GM23248 (cell line): ENCODE data around the gene FKBP15. TPM values are rescaled to one million over a fixed set of nuclear protein-coding genes. Genes with fewer than 3 reads are reported as not detected.

Experiments used
- DNase-seq: peaks from one replicate; pipeline ENCODE4 v3.0.0-alpha.2; 2015
- H2AFZ ChIP-seq: fragments of 200-600 bp; sonication (generic); 2 replicates; pipeline ENCODE4 v1.6.1; 2016; ENCODE audit warnings: antibody characterized with exemption
- H3F3A ChIP-seq: fragments of 200-600 bp; sonication (generic); 2 replicates; pipeline ENCODE4 v1.6.1; 2016; ENCODE audit warnings: mild to moderate bottlenecking, antibody characterized with exemption, mixed run types; ENCODE audit not compliant: insufficient read depth
- H3K27ac ChIP-seq: fragments of 200-600 bp; sonication (generic); 2 replicates; pipeline ENCODE4 v1.5.1; 2016; ENCODE audit warnings: mild to moderate bottlenecking
- H3K27me3 ChIP-seq: fragments of 200-600 bp; sonication (generic); replicated peaks from 2 replicates; pipeline ENCODE4 v1.6.1; 2016; ENCODE audit warnings: mild to moderate bottlenecking; ENCODE audit not compliant: insufficient read depth
- H3K36me3 ChIP-seq: fragments of 200-600 bp; sonication (generic); 2 replicates; pipeline ENCODE4 v1.6.1; 2016; ENCODE audit warnings: low read depth, mild to moderate bottlenecking
- H3K4me1 ChIP-seq: fragments of 200-600 bp; sonication (generic); 2 replicates; pipeline ENCODE4 v1.6.1; 2016; ENCODE audit warnings: mild to moderate bottlenecking; ENCODE audit not compliant: insufficient read depth
- H3K4me2 ChIP-seq: fragments of 200-600 bp; sonication (generic); one replicate; pipeline ENCODE4 v1.6.1; 2016; ENCODE audit warnings: mild to moderate bottlenecking; ENCODE audit not compliant: unreplicated experiment
- H3K4me3 ChIP-seq: fragments of 200-600 bp; sonication (generic); 2 replicates; pipeline ENCODE4 v1.5.1; 2016; ENCODE audit warnings: mild to moderate bottlenecking
- H3K79me2 ChIP-seq: fragments of 200-600 bp; sonication (generic); 2 replicates; pipeline ENCODE4 v1.6.1; 2016; ENCODE audit warnings: mild to moderate bottlenecking; ENCODE audit not compliant: insufficient read depth
- H3K9ac ChIP-seq: fragments of 200-600 bp; sonication (generic); 2 replicates; pipeline ENCODE4 v1.6.1; 2016; ENCODE audit warnings: mild to moderate bottlenecking
- H3K9me2 ChIP-seq: fragments of 200-600 bp; sonication (generic); 2 replicates; pipeline ENCODE4 v1.6.1; 2016; ENCODE audit warnings: mixed run types, mild to moderate bottlenecking, moderate library complexity; ENCODE audit not compliant: insufficient read depth
- H3K9me3 ChIP-seq: fragments of 200-600 bp; sonication (generic); one replicate; pipeline ENCODE4 v1.6.1; 2017; ENCODE audit warnings: low read depth
- H4K20me1 ChIP-seq: fragments of 200-600 bp; sonication (generic); 2 replicates; pipeline ENCODE4 v1.6.0; 2016; ENCODE audit not compliant: insufficient read depth
- EZH2 ChIP-seq: fragments of 200-600 bp; sonication (generic); IDR thresholded peaks from 2 replicates; pipeline ENCODE4 v1.6.1; 2018; ENCODE audit warnings: antibody characterized with exemption, mild to moderate bottlenecking; ENCODE audit not compliant: insufficient read depth, poor library complexity, severe bottlenecking
- EZH2phosphoT487 ChIP-seq: fragments of 200-600 bp; sonication (generic); IDR thresholded peaks from 2 replicates; pipeline ENCODE4 v1.6.1; 2018; ENCODE audit warnings: antibody characterized with exemption, moderate library complexity, mild to moderate bottlenecking, low read depth; ENCODE audit not compliant: insufficient read depth
- WGBS, 2 experiments: methylation state at CpG; one replicate each; pipeline ENCODE4 v1.1.6; 2015 to 2017; ENCODE audit warnings: low lambda C conversion rate in 2 of 2, low coverage in 1 of 2; ENCODE audit errors: missing lambda C conversion rate in 2 of 2; 5-methylcytosine and 5-hydroxymethylcytosine counted together
- in situ Hi-C: fragments of 300-500 bp; cut with MboI; formaldehyde crosslinking; loops from 2 replicates; pipeline ENCODE4 v1.15.0; 2020
- polyA plus RNA-seq: library from polyadenylated mRNA; unstranded; fragments of >200 nt; fragmentation: Nextera tagmentation; extraction: Ambion mirVana; gene quantifications from 2 replicates; pipeline ENCODE4 v1.2.1, GENCODE V29; 2016
- total RNA-seq: library from RNA; depleted of rRNA; stranded (reverse); fragments of >200 nt; shearing (Covaris generic); gene quantifications from 2 replicates; pipeline ENCODE4 v1.2.3, GENCODE V29; 2014

FKBP15 gene
- total and polyA plus RNA-seq, 2 experiments from 2014 or later = 17.8 to 23.1 TPM

DNA sequence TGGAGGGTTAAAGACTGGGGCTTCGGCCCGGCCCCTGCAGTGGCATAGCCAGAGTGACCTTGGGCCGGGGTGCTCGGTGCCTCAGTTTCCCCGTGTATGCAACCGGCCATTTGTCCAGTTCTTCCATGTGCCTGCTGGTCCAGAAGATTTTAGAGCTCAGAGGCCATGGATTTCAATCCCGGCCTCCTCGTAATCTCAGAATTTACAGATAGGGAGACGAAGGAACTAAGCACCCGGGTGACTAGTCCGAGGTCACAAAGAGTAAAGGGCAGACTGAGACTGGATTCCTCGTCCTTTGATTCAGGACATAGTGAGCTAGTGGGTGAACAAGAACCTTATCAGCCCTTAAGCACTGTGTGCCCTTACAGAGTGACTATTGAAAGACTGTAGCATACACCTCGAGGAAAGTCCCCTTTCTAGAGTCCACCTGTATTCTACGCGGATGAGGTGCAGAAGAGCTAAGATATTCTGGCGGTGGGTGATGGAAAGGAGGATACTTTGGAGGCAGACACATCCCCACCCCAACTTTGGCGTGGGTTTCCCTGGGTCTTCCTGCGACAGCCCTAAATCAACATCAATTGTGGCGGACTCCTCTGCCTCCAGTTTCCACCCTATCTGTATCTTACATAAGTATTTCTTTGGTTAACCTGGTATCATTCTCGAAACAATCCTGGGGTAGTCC lies 864 bp upstream of the FKBP15 start:
- 0 out of 2 replicates have a peak, but pooled peaks cover 3% of the 10 kb centered on the region for H4K20me1 ChIP-seq
- WGBS, 2 experiments = 7 to 9% methylated on average over 20 of the region's 20 CpGs
- no peaks in the 10 kb centered on the region for H3K9me2 ChIP-seq
- peak overlapping the region; percentile 72 for H3K27ac ChIP-seq
- peak overlapping the region; percentile 96 for H3K4me2 ChIP-seq
- peaks cover 12% of the 10 kb centered on the region; the same call in 1 of the 2 replicates for H3K36me3 ChIP-seq
- H3K9me3 ChIP-seq = no peaks in the 10 kb centered on the region
- no peaks in the 10 kb centered on the region for H3K27me3 ChIP-seq
- peaks cover 40% of the 10 kb centered on the region for H3K4me1 ChIP-seq
- in situ Hi-C loops = no loop called here
- peaks cover 93% of the 10 kb centered on the region for H3K79me2 ChIP-seq
- H3K9ac ChIP-seq = peak overlapping the region; percentile 89
- DNase-seq = no peak
- peak overlapping the region; percentile 88 for H2AFZ ChIP-seq
- H3F3A ChIP-seq = peaks cover 27% of the 10 kb centered on the region
- TF ChIP-seq EZH2 = no peak
- no peak for TF ChIP-seq EZH2phosphoT487
- peak overlapping the region; percentile 99 for H3K4me3 ChIP-seq

DNA sequence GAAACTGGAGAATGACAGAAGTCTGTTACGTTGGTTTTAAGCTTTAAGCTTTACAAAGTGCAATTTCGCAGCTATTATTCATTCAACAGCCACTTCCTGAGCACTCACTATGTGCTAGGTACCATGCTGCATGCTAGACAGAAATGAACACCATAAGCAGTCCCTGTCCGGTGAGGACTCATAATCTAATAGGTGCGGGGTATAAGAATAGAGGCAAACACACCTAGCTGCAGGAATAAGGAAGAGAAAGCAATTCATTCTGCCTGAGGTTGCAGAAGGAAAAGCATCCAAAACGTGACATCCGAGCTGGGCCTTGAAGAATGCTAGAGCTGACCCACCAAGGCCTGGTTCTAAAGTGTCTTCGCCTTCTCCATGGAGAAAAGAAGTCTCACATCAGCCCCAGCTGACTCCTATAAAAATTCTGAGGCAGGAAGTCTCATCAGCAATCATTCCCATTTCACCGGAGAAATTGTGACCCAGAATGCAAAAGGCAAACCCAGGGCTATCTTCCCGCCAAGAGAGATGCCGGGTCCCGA lies 542 bp downstream of the FKBP15 start:
- 0 out of 2 replicates have a peak, but pooled peaks cover 3% of the 10 kb centered on the region for H4K20me1 ChIP-seq
- peak overlapping the region; percentile 87 for H3K4me2 ChIP-seq
- H3K9me3 ChIP-seq = no peaks in the 10 kb centered on the region
- TF ChIP-seq EZH2phosphoT487 = no peak
- no peak for TF ChIP-seq EZH2
- peak overlapping the region; percentile 74 for H3K27ac ChIP-seq
- peak overlapping the region; percentile 97 for H3K4me3 ChIP-seq
- H3K9me2 ChIP-seq = no peaks in the 10 kb centered on the region
- peaks cover 96% of the 10 kb centered on the region for H3K79me2 ChIP-seq
- peaks cover 27% of the 10 kb centered on the region for H3F3A ChIP-seq
- peak overlapping the region; percentile 96 for H2AFZ ChIP-seq
- in situ Hi-C loops = no loop called here
- WGBS, 2 experiments = 2% methylated on average over 11 of the region's 11 CpGs
- peaks cover 12% of the 10 kb centered on the region; the same call in 1 of the 2 replicates for H3K36me3 ChIP-seq
- H3K4me1 ChIP-seq = peaks cover 29% of the 10 kb centered on the region
- peak overlapping the region; percentile 85 for H3K9ac ChIP-seq
- peak; percentile 42 for DNase-seq
- H3K27me3 ChIP-seq = no peaks in the 10 kb centered on the region

DNA sequence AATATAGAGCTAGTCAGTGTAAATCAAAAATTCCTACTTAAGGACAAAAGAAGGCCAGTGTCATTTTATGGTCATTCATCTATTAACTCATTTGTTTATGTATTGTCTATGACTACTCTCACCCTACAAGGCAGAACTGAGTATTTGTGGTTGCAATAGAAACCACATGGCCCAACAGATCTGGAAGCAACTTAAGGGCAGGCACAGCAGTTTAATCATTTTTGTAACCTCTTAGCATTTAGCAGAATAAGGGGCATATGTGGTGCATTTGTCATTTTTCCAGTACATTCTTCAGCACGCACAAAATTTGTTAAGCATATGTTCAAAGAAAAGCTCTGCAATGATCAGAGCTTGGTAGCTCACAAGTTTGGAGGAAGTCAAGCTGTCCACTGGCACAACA lies 1.1 kb downstream of the FKBP15 start:
- in situ Hi-C loops = no loop called here
- Histone ChIP-seq H4K20me1 (0 out of 2 replicates have a peak, but pooled peaks cover 3% of the 10 kb centered on the region), H3K9me2 (no peaks in the 10 kb centered on the region), H3K4me3 (peak overlapping the region; percentile 97), H3K27me3 (no peaks in the 10 kb centered on the region), H3K27ac (peak overlapping the region; percentile 74), H3K4me1 (peaks cover 29% of the 10 kb centered on the region), H3K36me3 (peaks cover 7% of the 10 kb centered on the region; the same call in 1 of the 2 replicates), H2AFZ (no peak overlapping the region), H3K79me2 (peaks cover 94% of the 10 kb centered on the region), H3K9me3 (no peaks in the 10 kb centered on the region), H3K4me2 (peak overlapping the region; percentile 87), H3K9ac (peak overlapping the region; percentile 85), H3F3A (peaks cover 27% of the 10 kb centered on the region)
- peak; percentile 72 for DNase-seq
- WGBS, 2 experiments = 2 to 11% methylated on average over 1 of the region's 1 CpG
- no peak for TF ChIP-seq EZH2
- TF ChIP-seq EZH2phosphoT487 = no peak

DNA sequence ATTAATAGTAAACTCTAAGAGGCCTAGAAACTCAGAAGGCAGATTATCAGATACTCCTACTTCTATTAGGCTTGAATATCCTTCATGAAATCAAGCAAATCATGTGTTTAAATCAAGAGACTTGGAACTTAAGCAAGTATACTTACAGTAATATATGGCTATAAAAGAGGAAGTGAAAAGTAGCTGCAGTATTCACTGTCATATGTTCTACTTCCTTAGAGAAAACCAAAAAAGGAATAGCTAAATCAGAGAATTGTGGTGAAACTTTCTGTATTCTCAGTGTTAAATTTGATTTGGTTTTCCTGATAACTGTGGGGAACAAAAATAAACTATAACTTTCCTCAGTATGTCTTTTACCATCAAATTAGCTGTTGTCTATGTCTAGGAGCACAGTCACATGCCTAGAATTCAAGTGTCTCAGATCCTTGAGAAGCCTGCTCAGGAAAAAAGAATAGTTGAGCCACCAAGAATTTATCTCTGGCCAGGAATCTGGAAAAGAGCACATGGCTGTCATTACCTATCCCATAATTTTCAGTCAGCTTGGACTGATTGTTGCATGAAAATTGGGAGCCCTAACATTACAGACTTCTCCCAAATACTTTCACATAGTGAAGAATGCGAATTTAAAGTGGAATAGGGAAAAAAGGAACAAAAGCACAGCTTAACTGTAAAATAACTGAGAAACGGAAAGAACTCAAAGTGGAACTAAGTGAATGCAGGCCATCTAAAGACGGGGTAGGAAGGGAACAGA lies 1.7 kb downstream of the FKBP15 start:
- WGBS, 2 experiments = 54 to 55% methylated on average over 3 of the region's 3 CpGs
- Histone ChIP-seq H3K4me3 (peak overlapping the region; percentile 97), H3F3A (peaks cover 27% of the 10 kb centered on the region), H4K20me1 (0 out of 2 replicates have a peak, but pooled peaks cover 3% of the 10 kb centered on the region), H3K27me3 (no peaks in the 10 kb centered on the region), H3K9me2 (no peaks in the 10 kb centered on the region), H3K9me3 (no peaks in the 10 kb centered on the region), H3K27ac (peak overlapping the region; percentile 74), H3K79me2 (peaks cover 94% of the 10 kb centered on the region), H3K4me1 (peaks cover 29% of the 10 kb centered on the region), H3K4me2 (peak overlapping the region; percentile 87), H2AFZ (no peak overlapping the region), H3K9ac (peak overlapping the region; percentile 85), H3K36me3 (0 out of 2 replicates have a peak, but pooled peaks cover 3% of the 10 kb centered on the region)
- no peak for TF ChIP-seq EZH2
- no peak for TF ChIP-seq EZH2phosphoT487
- no peak for DNase-seq
- in situ Hi-C loops = no loop called here
